Iris pigment epithelial cell (primary cell): ENCODE measurements around the gene RTBDN.

Source experiments
- DNase-seq: peaks from one replicate; pipeline ENCODE4 v3.0.0-alpha.2; 2011; ENCODE audit warnings: low read depth

The RTBDN gene

GRCh38 chr19:12792051-12792852 lies 42.1 kb downstream of the RTBDN start:
- peak; percentile 53 for DNase-seq

GRCh38 chr19:12791345-12792050 lies 42.9 kb downstream of the RTBDN start, which contains the start of gene JUNB:
Gene JUNB (plus strand): TSS chr19:12791486. CDS start chr19:12791772, 286 bp downstream.
- DNase-seq, result peak; percentile 97

- no peak for DNase-seq
These were observed 43.6 kb downstream of the RTBDN start for GRCh38 chr19:12790628-12791344.

GRCh38 chr19:12789904-12790619 lies 44.3 kb downstream of the RTBDN start:
- peak; percentile 97 for DNase-seq

GRCh38 chr19:12789098-12789903 lies 45.1 kb downstream of the RTBDN start:
- peak; percentile 36 for DNase-seq

- peak; percentile 78 for DNase-seq
These were observed 45.7 kb downstream of the RTBDN start for GRCh38 chr19:12788682-12789097.

- DNase-seq, result no peak
These were observed 46.2 kb downstream of the RTBDN start for GRCh38 chr19:12788042-12788681.

- DNase-seq, result no peak
These were observed 46.9 kb downstream of the RTBDN start for GRCh38 chr19:12787458-12787857.

GRCh38 chr19:12786952-12787351 lies 47.4 kb downstream of the RTBDN start:
- no peak for DNase-seq

- DNase-seq, result no peak
These were observed 48.1 kb downstream of the RTBDN start for GRCh38 chr19:12786141-12786870.

GRCh38 chr19:12785431-12786031 lies 48.8 kb downstream of the RTBDN start:
- DNase-seq, result no peak

- DNase-seq, result no peak
These were observed 49.4 kb downstream of the RTBDN start for GRCh38 chr19:12784871-12785430.

- DNase-seq, result no peak
These were observed 49.9 kb downstream of the RTBDN start for GRCh38 chr19:12784394-12784870.

GRCh38 chr19:12783849-12784393 lies 50.5 kb downstream of the RTBDN start:
- no peak for DNase-seq

- DNase-seq, result no peak
These were observed 51.0 kb downstream of the RTBDN start for GRCh38 chr19:12783291-12783848.

- peak; percentile 75 for DNase-seq
These were observed 51.7 kb downstream of the RTBDN start for GRCh38 chr19:12782424-12783290.

- DNase-seq, result no peak
These were observed 52.3 kb downstream of the RTBDN start for GRCh38 chr19:12782174-12782423.
